ENCODE results near the gene HOXA2. TPM values are rescaled to one million over a fixed set of nuclear protein-coding genes. Genes with fewer than 3 reads are reported as not detected.
A peak's percentile ranks its signal among the peaks of the same experiment; 100 is the strongest.

Gene HOXA2
- polyA plus RNA-seq, 6 donors from 2014 or later = not detected

- H3K4me3 Mint-ChIP-seq = peak overlapping the region in 1 of 8 donors; percentile 83
- peaks cover 16 to 27% (median 27%) of the 10 kb centered on the region in 3 donors for H3K4me1 Mint-ChIP-seq
- H3K27ac Mint-ChIP-seq = no peak overlapping the region
- peaks cover 0 to 11% (median 0%) of the 10 kb centered on the region in 7 donors for H3K9me3 Mint-ChIP-seq
- no peak for DNase-seq
- H3K27me3 Mint-ChIP-seq = peaks cover 64 to 89% (median 84%) of the 10 kb centered on the region in 3 donors
- no peak for ATAC-seq (ENCODE audit: low read depth in 2 of 2)
- no peaks in the 10 kb centered on the region for H3K36me3 Mint-ChIP-seq
Observed at GRCh38 chr7:27092819-27093110, 9.7 kb downstream of the HOXA2 start.

- ATAC-seq (ENCODE audit: low read depth in 2 of 2) (no peak), DNase-seq (no peak)
- H3K36me3 Mint-ChIP-seq = no peaks in the 10 kb centered on the region
- H3K4me3 Mint-ChIP-seq = peak overlapping the region in 2 of 8 donors; percentile 23 to 83
- H3K27me3 Mint-ChIP-seq = peaks cover 64 to 89% (median 84%) of the 10 kb centered on the region in 3 donors
- H3K4me1 Mint-ChIP-seq = peaks cover 11 to 27% (median 21%) of the 10 kb centered on the region in 3 donors
- H3K9me3 Mint-ChIP-seq = peaks cover 0 to 16% (median 2%) of the 10 kb centered on the region in 7 donors
- H3K27ac Mint-ChIP-seq = no peak overlapping the region
Observed at GRCh38 chr7:27091941-27092818, 10.3 kb downstream of the HOXA2 start.

- Mint-ChIP-seq H3K4me3 (peak overlapping the region in 1 of 8 donors; percentile 9), H3K27me3 (peaks cover 63 to 88% (median 87%) of the 10 kb centered on the region in 3 donors), H3K4me1 (peaks cover 8 to 25% (median 15%) of the 10 kb centered on the region in 3 donors), H3K36me3 (no peaks in the 10 kb centered on the region), H3K9me3 (peaks cover 0 to 16% (median 2%) of the 10 kb centered on the region in 7 donors), H3K27ac (no peak overlapping the region)
- no peak for ATAC-seq (ENCODE audit: low read depth in 2 of 2)
- no peak for DNase-seq
Observed at GRCh38 chr7:27091105-27091504, 11.4 kb downstream of the HOXA2 start.

GRCh38 chr7:27088002-27088922, 14.2 kb downstream of the HOXA2 start:
- H3K27me3 Mint-ChIP-seq = peaks cover 57 to 74% (median 68%) of the 10 kb centered on the region in 3 donors
- H3K4me1 Mint-ChIP-seq = peaks cover 0 to 10% (median 0%) of the 10 kb centered on the region in 3 donors
- H3K4me3 Mint-ChIP-seq = peak overlapping the region; percentile 0 to 79 (median 66)
- ATAC-seq (ENCODE audit: low read depth in 2 of 2) = no peak
- no peaks in the 10 kb centered on the region for H3K36me3 Mint-ChIP-seq
- no peak overlapping the region for H3K27ac Mint-ChIP-seq
- DNase-seq = no peak
- H3K9me3 Mint-ChIP-seq = peaks cover 0 to 16% (median 2%) of the 10 kb centered on the region in 7 donors

GRCh38 chr7:27083646-27084045, 18.8 kb downstream of the HOXA2 start:
- H3K27ac Mint-ChIP-seq = no peak overlapping the region
- H3K4me1 Mint-ChIP-seq = peaks cover 6 to 16% (median 6%) of the 10 kb centered on the region in 3 donors
- DNase-seq (no peak), ATAC-seq (ENCODE audit: low read depth in 2 of 2) (no peak)
- peaks cover 0 to 6% (median 0%) of the 10 kb centered on the region in 7 donors for H3K9me3 Mint-ChIP-seq
- H3K36me3 Mint-ChIP-seq = no peaks in the 10 kb centered on the region
- no peak overlapping the region for H3K4me3 Mint-ChIP-seq
- H3K27me3 Mint-ChIP-seq = peaks cover 23 to 35% (median 23%) of the 10 kb centered on the region in 3 donors

DNA sequence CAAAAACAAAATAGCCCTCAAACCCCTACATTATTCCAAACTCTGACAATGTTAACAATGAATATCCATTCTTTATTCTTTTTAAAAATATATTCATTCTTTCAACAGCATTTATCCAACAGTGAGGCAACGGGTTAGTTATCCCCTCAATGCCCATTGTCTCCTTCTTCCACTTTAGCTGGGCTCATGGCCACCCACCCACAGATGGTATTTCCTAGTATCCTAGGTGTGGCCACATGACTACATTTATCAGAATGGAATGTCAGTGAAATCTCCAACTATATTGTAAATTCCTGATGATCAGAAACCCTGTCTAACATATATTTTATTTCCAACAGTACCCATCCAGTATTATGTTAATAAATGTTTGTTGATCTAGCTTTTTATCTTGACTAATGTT, 20.3 kb downstream of the HOXA2 start:
- ATAC-seq (ENCODE audit: low read depth in 2 of 2) (no peak), DNase-seq (no peak)
- no peak overlapping the region for H3K27ac Mint-ChIP-seq
- H3K4me1 Mint-ChIP-seq = peaks cover 6% of the 10 kb centered on the region in 3 donors
- no peak overlapping the region for H3K4me3 Mint-ChIP-seq
- no peaks in the 10 kb centered on the region for H3K9me3 Mint-ChIP-seq
- H3K27me3 Mint-ChIP-seq = peaks cover 10 to 24% (median 16%) of the 10 kb centered on the region in 3 donors
- H3K36me3 Mint-ChIP-seq = no peaks in the 10 kb centered on the region

GRCh38 chr7:27080844-27081436, 21.5 kb downstream of the HOXA2 start:
- Mint-ChIP-seq H3K9me3 (peaks cover 0 to 5% (median 0%) of the 10 kb centered on the region in 7 donors), H3K36me3 (no peaks in the 10 kb centered on the region), H3K27me3 (peaks cover 2 to 24% (median 16%) of the 10 kb centered on the region in 3 donors), H3K4me3 (no peak overlapping the region), H3K4me1 (peaks cover 6% of the 10 kb centered on the region in 3 donors), H3K27ac (no peak overlapping the region)
- DNase-seq (no peak), ATAC-seq (ENCODE audit: low read depth in 2 of 2) (no peak)

DNA sequence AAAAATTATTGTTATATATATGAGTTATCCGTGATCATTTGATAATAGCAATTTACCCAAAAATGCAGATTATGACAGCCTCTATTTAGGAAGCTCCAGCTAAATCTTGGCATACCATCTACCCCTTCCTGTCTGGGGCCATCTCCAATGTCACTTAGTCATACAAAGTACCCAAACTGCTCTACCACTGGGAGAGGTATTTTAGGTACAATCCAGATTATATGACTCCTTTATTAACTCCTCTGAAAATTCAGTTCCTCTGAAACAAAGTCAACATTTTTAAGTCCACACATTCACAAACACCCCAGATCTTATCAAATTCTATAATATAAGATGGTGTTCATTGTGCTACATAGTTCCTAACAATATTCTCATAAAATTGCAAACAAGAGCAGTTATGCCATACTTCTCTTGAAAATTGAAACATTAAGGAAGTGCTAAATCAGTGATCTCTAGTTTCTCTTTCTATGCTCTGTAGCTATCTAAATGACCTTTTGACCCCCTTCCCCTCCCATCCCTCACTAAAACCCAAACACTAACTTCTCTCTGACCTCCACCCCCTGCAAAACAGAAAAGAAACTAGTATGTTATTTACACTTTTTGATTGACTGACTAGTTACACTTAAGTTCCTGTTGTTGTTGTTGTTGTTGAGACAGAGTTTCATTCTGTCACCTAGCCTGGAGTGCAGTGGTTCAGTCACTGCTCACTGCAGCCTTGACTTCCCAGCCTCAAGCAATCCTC, 23.1 kb downstream of the HOXA2 start:
- H3K27ac Mint-ChIP-seq = no peak overlapping the region
- H3K27me3 Mint-ChIP-seq = peaks cover 0 to 22% (median 13%) of the 10 kb centered on the region in 3 donors
- H3K4me3 Mint-ChIP-seq = no peak overlapping the region
- peaks cover 0 to 9% (median 0%) of the 10 kb centered on the region in 7 donors for H3K9me3 Mint-ChIP-seq
- no peak for ATAC-seq (ENCODE audit: low read depth in 2 of 2)
- H3K4me1 Mint-ChIP-seq = peaks cover 6% of the 10 kb centered on the region in 3 donors
- DNase-seq = no peak
- no peaks in the 10 kb centered on the region for H3K36me3 Mint-ChIP-seq

- ATAC-seq (ENCODE audit: low read depth in 2 of 2) = no peak
- Mint-ChIP-seq H3K4me3 (no peak overlapping the region), H3K27me3 (peaks cover 0 to 24% (median 12%) of the 10 kb centered on the region in 3 donors), H3K4me1 (peaks cover 6% of the 10 kb centered on the region in 3 donors), H3K36me3 (no peaks in the 10 kb centered on the region), H3K9me3 (peaks cover 0 to 9% (median 0%) of the 10 kb centered on the region in 7 donors), H3K27ac (no peak overlapping the region)
- no peak for DNase-seq
Observed at GRCh38 chr7:27078616-27079233, 23.8 kb downstream of the HOXA2 start.

- ATAC-seq (ENCODE audit: low read depth in 2 of 2) = no peak
- Mint-ChIP-seq H3K4me3 (no peak overlapping the region), H3K9me3 (peaks cover 0 to 9% (median 0%) of the 10 kb centered on the region in 7 donors), H3K27me3 (peaks cover 10 to 23% (median 18%) of the 10 kb centered on the region in 3 donors), H3K36me3 (no peaks in the 10 kb centered on the region), H3K4me1 (no peaks in the 10 kb centered on the region), H3K27ac (no peak overlapping the region)
- no peak for DNase-seq
Observed at GRCh38 chr7:27073076-27073475, 29.4 kb downstream of the HOXA2 start.

GRCh38 chr7:27071622-27072390, 30.7 kb downstream of the HOXA2 start:
- DNase-seq (no peak), ATAC-seq (ENCODE audit: low read depth in 2 of 2) (no peak)
- Mint-ChIP-seq H3K4me3 (no peak overlapping the region), H3K27ac (no peak overlapping the region), H3K36me3 (no peaks in the 10 kb centered on the region), H3K9me3 (peaks cover 0 to 9% (median 0%) of the 10 kb centered on the region in 7 donors), H3K27me3 (peaks cover 17 to 30% (median 19%) of the 10 kb centered on the region in 3 donors), H3K4me1 (no peaks in the 10 kb centered on the region)

- H3K27me3 Mint-ChIP-seq = peaks cover 15 to 17% (median 15%) of the 10 kb centered on the region in 3 donors
- peak overlapping the region in 1 of 6 donors; percentile 18 for H3K27ac Mint-ChIP-seq
- ATAC-seq (ENCODE audit: low read depth in 2 of 2) (no peak), DNase-seq (no peak)
- H3K4me1 Mint-ChIP-seq = no peaks in the 10 kb centered on the region
- no peaks in the 10 kb centered on the region for H3K9me3 Mint-ChIP-seq
- no peak overlapping the region for H3K4me3 Mint-ChIP-seq
- H3K36me3 Mint-ChIP-seq = no peaks in the 10 kb centered on the region
Observed at GRCh38 chr7:27068259-27068658, 34.2 kb downstream of the HOXA2 start.

Data from naive B cell (primary cell).